RCC 7860 (cell line): Measurements from ENCODE around the gene ZNF224.

Source experiments
- DNase-seq: peaks from one replicate; pipeline ENCODE4 v3.0.0-alpha.2; 2015; ENCODE audit warnings: low spot score
- FAIRE-seq: peaks from 2 replicates; lab custom pipeline; 2012; peaks lifted over from hg19 to GRCh38; lab: Jason Lieb, UNC

The ZNF224 gene

GRCh38 chr19:44093931-44094765 lies at the start of gene ZNF224:
ZNF224 (plus strand) TSS chr19:44094361; CDS start chr19:44097874, 3,513 bp downstream.
- FAIRE-seq (peak; percentile 87), DNase-seq (peak; percentile 79)

DNA sequence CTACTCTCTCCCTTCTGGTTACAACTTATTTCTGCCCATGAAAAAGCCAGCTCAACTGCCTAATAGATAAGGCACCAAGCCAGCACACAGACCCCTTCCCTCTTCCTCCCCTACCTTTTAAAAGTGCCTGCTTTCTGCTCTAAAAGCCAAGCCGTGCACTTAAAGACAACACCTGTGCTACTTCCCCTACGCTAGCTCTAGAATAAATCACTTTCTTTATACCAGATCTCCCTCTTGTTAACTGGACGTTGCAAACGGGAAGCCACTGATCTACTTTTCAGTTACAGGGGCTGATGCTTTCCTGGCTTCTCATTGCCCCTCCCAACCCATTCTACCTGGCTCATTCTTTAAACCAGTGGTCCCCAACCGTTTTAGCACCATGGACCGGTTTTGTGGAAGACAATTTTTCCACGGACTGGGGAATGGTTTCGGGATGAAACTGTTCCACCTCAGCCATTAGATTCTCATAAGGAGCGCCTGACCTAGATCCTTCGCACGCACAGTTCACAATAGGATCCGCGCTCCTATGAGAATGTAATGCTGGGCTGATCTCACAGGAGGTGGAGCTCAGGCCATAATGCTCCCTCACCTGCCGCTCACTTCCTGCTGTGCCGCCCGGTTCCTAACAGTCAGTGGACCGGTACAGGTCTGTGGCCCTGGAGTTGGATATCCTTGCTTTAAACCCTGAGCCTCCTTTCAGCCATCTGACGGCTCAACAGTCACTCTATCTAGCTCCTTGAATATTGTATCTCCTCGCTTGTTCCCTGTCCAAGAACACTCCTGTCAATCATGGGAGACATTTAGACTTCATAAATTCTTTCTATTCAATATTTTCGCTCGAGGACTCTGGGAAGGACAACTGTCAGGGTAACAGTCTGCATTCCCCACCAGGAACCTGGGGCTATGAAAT lies 43.2 kb upstream of the ZNF224 start:
- no peak for DNase-seq
- FAIRE-seq, result no peak

GRCh38 chr19:44051650-44052402 lies 42.3 kb upstream of the ZNF224 start, which contains the start of gene ZNF223:
ZNF223 (plus strand) TSS chr19:44052036; CDS start chr19:44055177, 3,141 bp downstream.
- peak; percentile 69 for DNase-seq
- peak; percentile 81 for FAIRE-seq

- DNase-seq (no peak), FAIRE-seq (no peak)
Observed at GRCh38 chr19:44055870-44056269, 38.3 kb upstream of the ZNF224 start.

DNA sequence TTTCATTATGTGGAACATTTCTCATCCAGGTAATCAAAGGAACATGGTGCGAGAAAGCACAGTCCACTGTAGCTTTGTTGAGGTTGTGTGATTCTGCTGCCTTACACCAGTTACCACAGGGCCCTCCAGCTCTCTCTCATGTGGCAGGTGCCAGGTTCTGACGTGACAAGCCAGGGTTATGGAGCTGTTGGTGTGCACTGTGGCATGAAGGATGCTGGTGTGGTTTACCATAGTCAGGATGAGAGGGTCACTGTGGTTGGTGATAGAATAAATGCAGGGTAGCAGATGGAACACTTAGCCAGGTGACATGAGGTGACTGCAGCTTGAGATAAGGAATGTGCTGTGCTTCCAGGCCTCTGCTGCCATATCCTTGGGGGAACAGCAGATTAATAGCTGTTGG lies 34.9 kb upstream of the ZNF224 start:
- DNase-seq (no peak), FAIRE-seq (no peak)

GRCh38 chr19:44061038-44061437 lies 33.1 kb upstream of the ZNF224 start:
- DNase-seq (no peak), FAIRE-seq (no peak)

GRCh38 chr19:44066305-44066704 lies 27.9 kb upstream of the ZNF224 start:
- FAIRE-seq, result no peak
- DNase-seq, result no peak

DNA sequence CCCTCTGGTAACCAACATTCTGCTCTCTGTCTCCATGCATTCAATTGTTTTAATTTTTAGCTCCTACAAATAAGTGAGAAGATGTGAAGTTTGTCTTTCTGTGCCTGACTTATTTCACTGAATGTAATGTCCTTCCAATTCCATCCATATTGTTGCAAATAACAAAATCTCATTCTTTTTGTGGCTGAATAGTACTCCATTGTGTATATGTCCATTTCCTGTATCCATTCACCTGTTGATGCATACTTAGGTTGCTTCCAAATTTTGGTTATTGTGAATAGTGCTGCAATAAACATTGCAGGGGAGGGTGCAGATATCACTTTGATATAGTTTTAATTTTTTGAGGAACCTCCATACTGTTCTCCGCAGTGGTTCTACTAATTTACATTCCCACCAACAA lies 24.7 kb upstream of the ZNF224 start:
- FAIRE-seq (no peak), DNase-seq (no peak)

GRCh38 chr19:44071824-44072542 lies 22.2 kb upstream of the ZNF224 start, which contains the start of gene ZNF284:
ZNF284 (plus strand) TSS chr19:44072159; CDS start chr19:44076390, 4,231 bp downstream.
- DNase-seq, result peak; percentile 59
- FAIRE-seq, result no peak

DNA sequence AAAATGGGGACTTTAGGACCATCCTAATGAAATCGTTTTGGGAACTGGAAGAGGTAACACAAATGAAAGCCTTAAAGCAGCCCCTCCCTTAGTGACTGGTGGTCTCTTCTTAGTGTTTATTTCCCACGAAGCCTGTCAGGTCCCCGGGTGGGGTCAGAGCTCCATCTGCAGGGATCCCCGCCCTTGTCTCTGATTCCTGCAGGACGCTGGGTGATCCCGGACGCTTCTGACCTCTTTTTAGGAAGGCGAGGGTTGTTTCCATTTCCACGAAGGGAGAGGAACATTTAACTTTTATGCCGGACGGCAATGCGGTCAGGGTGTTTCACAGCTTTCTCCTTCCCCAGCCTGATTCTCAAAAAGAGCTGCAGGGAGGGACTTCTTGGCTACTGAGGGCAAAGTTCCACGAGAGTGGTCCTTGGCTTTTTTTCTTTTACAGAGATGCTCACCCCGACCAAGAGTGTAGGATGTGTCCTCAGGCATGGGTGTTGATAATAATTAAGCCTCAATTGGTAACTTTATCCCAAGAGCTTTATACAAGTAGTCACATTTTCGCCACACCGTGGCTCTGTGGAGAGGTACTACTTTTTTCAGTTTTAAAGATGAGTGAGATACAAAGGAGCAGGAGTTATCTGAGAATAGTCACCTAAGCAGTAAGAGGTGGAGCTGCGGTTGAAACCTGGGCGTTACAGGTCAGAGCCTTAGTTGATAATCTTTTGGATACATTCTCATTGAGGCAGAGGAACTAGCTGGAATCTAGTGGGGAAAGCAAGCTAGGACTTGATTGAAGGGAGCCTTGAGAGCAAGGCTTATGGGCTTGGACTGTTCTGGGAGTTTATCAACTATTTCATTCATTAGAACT lies 21.4 kb upstream of the ZNF224 start:
- FAIRE-seq, result no peak
- no peak for DNase-seq

GRCh38 chr19:44076325-44076724 lies 17.8 kb upstream of the ZNF224 start:
- DNase-seq, result no peak

GRCh38 chr19:44092108-44092507 lies 2.1 kb upstream of the ZNF224 start:
- no peak for FAIRE-seq
- no peak for DNase-seq

More at GRCh38 chr19:44076325-44076724, 17.8 kb upstream of the ZNF224 start:
- FAIRE-seq, result no peak

DNA sequence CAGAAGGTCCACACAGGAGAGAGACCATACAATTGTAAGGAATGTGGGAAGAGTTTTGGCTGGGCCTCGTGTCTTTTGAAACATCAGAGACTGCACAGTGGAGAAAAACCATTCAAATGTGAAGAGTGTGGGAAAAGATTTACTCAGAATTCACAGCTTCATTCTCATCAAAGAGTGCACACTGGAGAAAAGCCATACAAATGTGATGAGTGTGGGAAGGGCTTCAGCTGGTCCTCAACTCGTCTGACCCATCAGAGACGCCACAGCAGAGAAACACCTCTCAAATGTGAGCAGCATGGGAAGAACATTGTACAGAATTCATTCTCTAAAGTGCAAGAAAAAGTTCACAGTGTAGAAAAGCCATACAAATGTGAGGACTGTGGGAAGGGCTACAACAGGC lies 13.6 kb downstream of the ZNF224 start:
- FAIRE-seq (no peak), DNase-seq (no peak)

- FAIRE-seq (no peak), DNase-seq (no peak)
Observed at GRCh38 chr19:44109458-44109857, 15.3 kb downstream of the ZNF224 start.

DNA sequence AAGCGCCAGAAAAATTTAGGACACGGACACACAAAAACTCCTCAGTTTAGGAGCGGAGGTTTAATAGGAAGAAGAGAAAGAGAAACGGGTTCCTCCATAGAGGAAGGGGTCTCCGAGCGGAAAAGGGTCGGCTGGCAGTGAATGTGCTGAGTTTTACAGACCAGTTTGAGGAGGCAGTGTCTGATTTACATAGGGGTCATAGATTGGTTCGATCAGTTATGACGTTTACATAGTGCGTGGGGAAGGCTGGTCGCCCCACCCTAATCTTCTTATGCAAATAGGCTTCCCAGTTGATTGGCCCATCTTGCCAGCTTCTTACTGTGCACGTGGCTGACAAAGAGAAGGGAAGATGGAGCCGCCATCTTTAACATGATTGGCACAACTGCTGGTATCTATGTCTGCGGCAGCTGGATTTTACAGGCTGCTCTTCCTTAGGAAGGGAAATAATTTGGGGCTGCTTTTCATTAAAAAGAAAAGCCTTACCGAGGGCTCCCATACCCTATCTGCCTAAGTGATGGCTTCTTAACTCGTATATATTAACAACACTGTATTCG lies 17.8 kb downstream of the ZNF224 start:
- no peak for DNase-seq

GRCh38 chr19:44112802-44113137 lies 18.6 kb downstream of the ZNF224 start:
- DNase-seq (peak; percentile 4), FAIRE-seq (no peak)

More for the DNA sequence above, 17.8 kb downstream of the ZNF224 start:
- FAIRE-seq, result no peak

- FAIRE-seq (peak; percentile 93), DNase-seq (peak; percentile 93)
Observed at GRCh38 chr19:44113138-44113783, 19.1 kb downstream of the ZNF224 start, which contains the start of gene ZNF225. ZNF225 (plus strand) TSS chr19:44113399; CDS start chr19:44115828, 2,429 bp downstream.

- DNase-seq (no peak), FAIRE-seq (no peak)
Observed at GRCh38 chr19:44113784-44114390, 19.7 kb downstream of the ZNF224 start.
